ENCODE data around the gene CBX7.

The CBX7 gene

DNA sequence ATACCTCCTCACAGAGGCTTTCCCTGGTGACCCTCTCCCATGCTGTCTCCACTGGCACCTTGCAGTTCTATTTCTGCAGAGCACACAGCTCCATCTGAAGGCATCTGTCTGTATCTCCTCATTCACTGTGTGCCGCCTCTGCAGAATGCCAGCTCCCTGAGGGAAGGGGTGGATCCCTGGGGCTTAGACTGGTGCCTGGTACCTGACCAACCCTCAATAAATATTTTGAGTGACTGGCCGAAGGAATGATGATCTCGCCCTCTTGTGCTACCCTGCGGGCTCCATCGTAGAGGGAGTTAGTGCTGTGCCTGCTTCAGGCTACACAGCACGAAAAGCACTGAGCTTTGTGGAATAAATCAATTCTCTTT, 1.6 kb downstream of the CBX7 start:
- no peak overlapping the region for H3K4me2 ChIP-seq (ENCODE audit: low read length)
- H3K27me3 ChIP-seq (ENCODE audit: low read depth, low read length): peaks cover 15% of the 10 kb centered on the region
- peaks cover 3% of the 10 kb centered on the region for H3K36me3 ChIP-seq (replicated peaks; ENCODE audit: low read depth, low read length)
- TF ChIP-seq EZH2phosphoT487 (IDR thresholded peaks at IDR 0.05; ENCODE audit: low read depth): no peak
- TF ChIP-seq, protein P1, sequence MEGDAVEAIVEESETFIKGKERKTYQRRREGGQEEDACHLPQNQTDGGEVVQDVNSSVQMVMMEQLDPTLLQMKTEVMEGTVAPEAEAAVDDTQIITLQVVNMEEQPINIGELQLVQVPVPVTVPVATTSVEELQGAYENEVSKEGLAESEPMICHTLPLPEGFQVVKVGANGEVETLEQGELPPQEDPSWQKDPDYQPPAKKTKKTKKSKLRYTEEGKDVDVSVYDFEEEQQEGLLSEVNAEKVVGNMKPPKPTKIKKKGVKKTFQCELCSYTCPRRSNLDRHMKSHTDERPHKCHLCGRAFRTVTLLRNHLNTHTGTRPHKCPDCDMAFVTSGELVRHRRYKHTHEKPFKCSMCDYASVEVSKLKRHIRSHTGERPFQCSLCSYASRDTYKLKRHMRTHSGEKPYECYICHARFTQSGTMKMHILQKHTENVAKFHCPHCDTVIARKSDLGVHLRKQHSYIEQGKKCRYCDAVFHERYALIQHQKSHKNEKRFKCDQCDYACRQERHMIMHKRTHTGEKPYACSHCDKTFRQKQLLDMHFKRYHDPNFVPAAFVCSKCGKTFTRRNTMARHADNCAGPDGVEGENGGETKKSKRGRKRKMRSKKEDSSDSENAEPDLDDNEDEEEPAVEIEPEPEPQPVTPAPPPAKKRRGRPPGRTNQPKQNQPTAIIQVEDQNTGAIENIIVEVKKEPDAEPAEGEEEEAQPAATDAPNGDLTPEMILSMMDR (IDR thresholded peaks at IDR 0.05; ENCODE audit: low read depth, low read length): no peak
- no peaks in the 10 kb centered on the region for H3K9me3 ChIP-seq (ENCODE audit: insufficient read depth, low read length)
- H3K9ac ChIP-seq (ENCODE audit: low read length): no peak overlapping the region
- no peak overlapping the region for H3K4me3 ChIP-seq (ENCODE audit: low read length)
- no peak overlapping the region for H3K27ac ChIP-seq (ENCODE audit: low read length)
- no peaks in the 10 kb centered on the region for H4K20me1 ChIP-seq (ENCODE audit: insufficient read depth, low read length)
- H3K79me2 ChIP-seq (ENCODE audit: low read length): no peaks in the 10 kb centered on the region
- H3K4me1 ChIP-seq (ENCODE audit: low read length): peaks cover 41% of the 10 kb centered on the region
- H2AFZ ChIP-seq (ENCODE audit: low read depth, low read length): no peak overlapping the region

GRCh38 chr22:39149915-39150847, 2.3 kb downstream of the CBX7 start:
- no peaks in the 10 kb centered on the region for H3K79me2 ChIP-seq (ENCODE audit: low read length)
- no peak overlapping the region for H3K9ac ChIP-seq (ENCODE audit: low read length)
- H3K9me3 ChIP-seq (ENCODE audit: insufficient read depth, low read length): no peaks in the 10 kb centered on the region
- peaks cover 41% of the 10 kb centered on the region for H3K4me1 ChIP-seq (ENCODE audit: low read length)
- peaks cover 3% of the 10 kb centered on the region for H3K36me3 ChIP-seq (replicated peaks; ENCODE audit: low read depth, low read length)
- TF ChIP-seq, protein P1 (IDR thresholded peaks at IDR 0.05; ENCODE audit: low read depth, low read length): no peak
- no peak for TF ChIP-seq EZH2phosphoT487 (IDR thresholded peaks at IDR 0.05; ENCODE audit: low read depth)
- no peaks in the 10 kb centered on the region for H4K20me1 ChIP-seq (ENCODE audit: insufficient read depth, low read length)
- no peak overlapping the region for H2AFZ ChIP-seq (ENCODE audit: low read depth, low read length)
- no peak overlapping the region for H3K4me2 ChIP-seq (ENCODE audit: low read length)
- no peak overlapping the region for H3K4me3 ChIP-seq (ENCODE audit: low read length)
- H3K27ac ChIP-seq (ENCODE audit: low read length): no peak overlapping the region
- H3K27me3 ChIP-seq (ENCODE audit: low read depth, low read length): peaks cover 13% of the 10 kb centered on the region

- H3K9me3 ChIP-seq (ENCODE audit: insufficient read depth, low read length): no peaks in the 10 kb centered on the region
- peaks cover 45% of the 10 kb centered on the region for H3K4me1 ChIP-seq (ENCODE audit: low read length)
- H3K79me2 ChIP-seq (ENCODE audit: low read length): no peaks in the 10 kb centered on the region
- no peaks in the 10 kb centered on the region for H4K20me1 ChIP-seq (ENCODE audit: insufficient read depth, low read length)
- H3K36me3 ChIP-seq (replicated peaks; ENCODE audit: low read depth, low read length): peaks cover 3% of the 10 kb centered on the region
- peak overlapping the region; percentile 48; the same call in 1 of the 2 replicates for H3K9ac ChIP-seq (ENCODE audit: low read length)
- peak overlapping the region; percentile 38 for H3K27ac ChIP-seq (ENCODE audit: low read length)
- peak overlapping the region; percentile 60 for H3K4me3 ChIP-seq (ENCODE audit: low read length)
- TF ChIP-seq EZH2phosphoT487 (IDR thresholded peaks at IDR 0.05; ENCODE audit: low read depth): no peak
- TF ChIP-seq, protein P1 (IDR thresholded peaks at IDR 0.05; ENCODE audit: low read depth, low read length): no peak
- no peak overlapping the region for H2AFZ ChIP-seq (ENCODE audit: low read depth, low read length)
- H3K4me2 ChIP-seq (ENCODE audit: low read length): peak overlapping the region; percentile 70
- H3K27me3 ChIP-seq (ENCODE audit: low read depth, low read length): peaks cover 7% of the 10 kb centered on the region
These were observed 3.5 kb downstream of the CBX7 start for GRCh38 chr22:39148727-39149535.

Data from OCI-LY3 (cell line).